Measurements from ENCODE around the gene ZNRF3. TPM values are rescaled to one million over a fixed set of nuclear protein-coding genes. Genes with fewer than 3 reads are reported as not detected.

The ZNRF3 gene
- total and polyA plus RNA-seq, 8 donors = 8.8 to 30.4 (median 27.2) TPM

DNA sequence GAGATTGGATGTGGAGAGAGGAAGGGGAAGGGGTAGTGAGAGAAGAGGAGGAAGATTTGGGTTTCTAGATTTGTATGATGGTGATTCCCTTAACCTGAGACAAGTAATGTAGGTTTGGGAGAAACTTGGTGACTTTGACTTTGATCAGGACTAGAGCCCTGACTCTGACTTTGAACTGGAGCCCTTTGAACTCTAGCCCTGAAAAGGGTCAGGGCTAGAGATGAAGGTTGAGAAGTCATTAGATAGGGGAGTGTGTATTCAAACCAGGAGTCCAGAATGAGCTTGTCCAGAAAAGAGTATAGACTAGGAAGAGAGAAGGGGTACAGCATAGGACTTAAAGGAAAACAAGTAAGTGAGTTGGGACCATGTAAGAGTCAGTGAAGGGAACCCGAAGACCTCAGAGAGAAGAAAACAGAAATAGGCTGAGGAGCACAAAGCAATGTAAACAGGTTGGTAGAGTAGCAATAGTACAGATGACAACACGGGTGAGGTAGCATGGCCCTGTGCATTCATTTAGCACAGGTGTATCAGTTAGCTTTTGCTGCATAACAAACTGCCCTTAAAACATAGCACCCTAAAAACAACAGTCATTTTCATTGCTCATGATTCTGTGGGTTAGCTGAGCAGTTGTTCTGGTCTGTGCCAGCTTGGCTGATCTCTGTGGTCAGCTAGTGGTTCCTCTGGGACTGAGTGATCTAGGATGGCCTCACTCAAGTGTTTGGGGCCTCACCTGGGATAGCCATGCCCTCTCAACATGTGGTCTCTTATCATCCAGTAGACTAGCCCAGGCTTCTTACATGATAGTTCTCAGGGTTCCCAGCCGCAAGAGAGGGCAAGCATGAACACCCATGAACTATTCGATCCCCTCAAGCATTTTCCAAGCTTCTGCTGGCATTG, 135.2 kb downstream of the ZNRF3 start:
- ATAC-seq = no peak
- Histone ChIP-seq H3K27ac (no peak overlapping the region), H3K9me3 (no peaks in the 10 kb centered on the region), H3K27me3 (no peaks in the 10 kb centered on the region), H3K4me3 (no peak overlapping the region), H3K4me1 (peaks cover 0 to 7% of the 10 kb centered on the region in 2 donors), H3K36me3 (no peaks in the 10 kb centered on the region)
- DNase-seq = no peak
- TF ChIP-seq, protein P1, sequence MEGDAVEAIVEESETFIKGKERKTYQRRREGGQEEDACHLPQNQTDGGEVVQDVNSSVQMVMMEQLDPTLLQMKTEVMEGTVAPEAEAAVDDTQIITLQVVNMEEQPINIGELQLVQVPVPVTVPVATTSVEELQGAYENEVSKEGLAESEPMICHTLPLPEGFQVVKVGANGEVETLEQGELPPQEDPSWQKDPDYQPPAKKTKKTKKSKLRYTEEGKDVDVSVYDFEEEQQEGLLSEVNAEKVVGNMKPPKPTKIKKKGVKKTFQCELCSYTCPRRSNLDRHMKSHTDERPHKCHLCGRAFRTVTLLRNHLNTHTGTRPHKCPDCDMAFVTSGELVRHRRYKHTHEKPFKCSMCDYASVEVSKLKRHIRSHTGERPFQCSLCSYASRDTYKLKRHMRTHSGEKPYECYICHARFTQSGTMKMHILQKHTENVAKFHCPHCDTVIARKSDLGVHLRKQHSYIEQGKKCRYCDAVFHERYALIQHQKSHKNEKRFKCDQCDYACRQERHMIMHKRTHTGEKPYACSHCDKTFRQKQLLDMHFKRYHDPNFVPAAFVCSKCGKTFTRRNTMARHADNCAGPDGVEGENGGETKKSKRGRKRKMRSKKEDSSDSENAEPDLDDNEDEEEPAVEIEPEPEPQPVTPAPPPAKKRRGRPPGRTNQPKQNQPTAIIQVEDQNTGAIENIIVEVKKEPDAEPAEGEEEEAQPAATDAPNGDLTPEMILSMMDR (IDR thresholded peaks at IDR 0.05) = no peak
- intact Hi-C loops (cut with DNase I) = no loop called here

DNA sequence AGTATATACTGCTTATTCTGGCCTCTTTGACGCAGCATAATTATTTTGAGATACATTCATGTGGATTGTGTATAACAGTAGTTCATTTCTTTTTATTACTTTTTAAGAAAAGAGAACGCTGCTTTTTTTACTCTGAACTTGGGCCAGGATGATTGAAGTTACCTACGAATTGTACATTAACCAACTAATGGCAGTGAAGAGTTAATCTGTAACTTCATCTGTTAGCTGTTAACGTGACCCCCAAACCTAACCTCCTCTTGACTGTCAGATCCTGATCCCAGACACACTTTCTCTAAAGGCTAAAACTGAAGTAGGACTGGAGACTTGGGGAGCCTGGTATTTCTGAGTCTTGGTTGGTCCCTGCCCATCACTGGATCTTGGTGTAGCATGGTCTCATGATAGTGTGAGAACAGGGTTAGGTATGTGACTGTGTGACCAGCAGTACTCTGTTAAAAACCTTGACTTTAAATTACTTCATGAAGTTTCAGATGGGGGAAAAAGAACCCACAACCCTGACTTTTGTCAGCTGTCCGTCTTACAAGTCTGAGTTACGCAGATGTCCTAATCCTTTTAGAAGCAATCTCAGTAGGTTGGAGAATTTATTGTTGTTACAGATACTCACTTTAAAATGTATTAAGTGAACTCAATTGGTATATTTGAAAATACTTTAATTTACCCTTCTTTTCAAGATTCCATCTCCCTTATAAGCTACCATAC, 138.9 kb downstream of the ZNRF3 start:
- Histone ChIP-seq H3K4me1 (peaks cover 0 to 11% of the 10 kb centered on the region in 2 donors), H3K27me3 (no peaks in the 10 kb centered on the region), H3K27ac (no peak overlapping the region), H3K4me3 (no peak overlapping the region), H3K36me3 (no peaks in the 10 kb centered on the region), H3K9me3 (no peaks in the 10 kb centered on the region)
- TF ChIP-seq, protein P1 (IDR thresholded peaks at IDR 0.05) = no peak
- no peak for DNase-seq
- intact Hi-C loops (cut with DNase I) = no loop called here
- no peak for ATAC-seq

DNA sequence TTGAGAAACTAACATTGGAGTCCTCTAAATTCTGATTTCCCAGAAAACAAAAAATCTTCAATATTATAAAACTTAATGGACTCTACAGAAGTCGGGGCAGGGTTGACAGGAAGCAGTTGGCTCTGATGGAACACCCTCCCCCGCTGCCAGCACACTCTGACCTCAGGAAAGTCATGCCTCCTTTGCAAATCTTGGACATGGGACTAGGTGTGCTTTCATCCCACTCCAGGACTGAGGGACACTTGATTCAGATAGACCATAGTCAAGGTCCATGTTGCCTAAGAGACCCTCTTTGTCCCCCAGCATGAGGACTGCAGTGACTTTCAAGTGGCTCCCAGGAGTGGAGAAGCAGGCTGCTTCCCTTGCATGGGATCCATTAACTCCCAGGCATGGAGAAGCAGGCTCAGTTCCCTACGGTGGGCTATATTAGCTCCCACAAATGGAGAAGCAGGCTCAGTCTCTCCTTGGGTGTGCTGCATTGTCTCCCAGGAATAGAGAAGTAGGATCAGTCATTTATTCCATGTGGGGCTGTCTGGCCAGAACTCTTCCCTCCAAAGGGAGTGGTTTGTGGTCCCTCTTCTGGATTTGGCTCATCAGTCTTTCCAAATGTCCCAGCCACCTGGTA, 139.9 kb downstream of the ZNRF3 start:
- Histone ChIP-seq H3K27me3 (no peaks in the 10 kb centered on the region), H3K27ac (peak overlapping the region in 1 of 2 donors; percentile 1), H3K36me3 (no peaks in the 10 kb centered on the region), H3K4me1 (peaks cover 0 to 11% of the 10 kb centered on the region in 2 donors), H3K4me3 (no peak overlapping the region), H3K9me3 (no peaks in the 10 kb centered on the region)
- DNase-seq = no peak
- TF ChIP-seq, protein P1 (IDR thresholded peaks at IDR 0.05) = no peak
- intact Hi-C loops (cut with DNase I) = no loop called here
- ATAC-seq = peak; percentile 26

DNA sequence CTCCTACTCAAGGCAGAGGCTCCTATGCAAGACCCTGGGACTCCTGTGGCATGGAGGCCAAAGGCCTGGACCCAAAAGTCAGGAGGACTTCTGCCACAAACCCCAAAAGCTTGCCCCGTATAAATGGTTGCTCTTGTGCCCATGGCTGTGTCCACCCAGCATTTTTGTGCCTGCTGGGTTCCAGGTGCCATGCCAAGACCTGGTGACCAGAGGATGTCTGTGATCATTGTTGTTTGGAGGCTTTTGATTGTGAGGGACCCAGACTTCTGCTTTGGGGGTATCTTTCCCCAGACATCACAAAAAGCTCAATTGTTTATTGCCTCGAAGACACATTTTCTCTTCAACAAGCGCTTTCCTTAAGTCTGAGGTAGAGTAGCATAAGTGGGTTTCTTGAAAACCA, 143.2 kb downstream of the ZNRF3 start:
- peaks cover 6 to 31% of the 10 kb centered on the region in 2 donors for H3K4me1 ChIP-seq
- H3K36me3 ChIP-seq = no peaks in the 10 kb centered on the region
- no peaks in the 10 kb centered on the region for H3K9me3 ChIP-seq
- no peak overlapping the region for H3K27ac ChIP-seq
- peaks cover 0 to 30% of the 10 kb centered on the region in 2 donors for H3K27me3 ChIP-seq
- DNase-seq = no peak
- TF ChIP-seq, protein P1 (IDR thresholded peaks at IDR 0.05) = no peak
- no peak overlapping the region for H3K4me3 ChIP-seq
- no peak for ATAC-seq
- intact Hi-C loops (cut with DNase I) = no loop called here

DNA sequence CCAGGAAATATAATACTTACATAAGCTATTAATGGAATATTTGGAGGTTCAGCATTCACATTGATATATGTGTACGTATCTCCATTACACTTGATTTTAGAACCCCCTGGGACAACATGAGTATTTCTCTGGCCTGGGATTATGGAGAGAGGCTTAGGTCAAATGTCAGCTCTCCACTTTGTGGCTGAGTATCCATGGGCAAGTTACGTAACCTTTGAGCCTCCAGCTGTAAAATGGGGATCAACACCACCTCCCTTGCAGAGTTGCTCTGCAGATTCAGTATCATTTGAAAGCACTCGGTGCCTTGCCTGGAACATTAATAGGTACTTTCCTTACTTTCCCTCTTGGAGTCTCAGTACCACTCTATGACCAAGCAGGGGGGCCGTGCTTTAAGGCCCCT, 145.1 kb downstream of the ZNRF3 start:
- Histone ChIP-seq H3K4me1 (peaks cover 15 to 41% of the 10 kb centered on the region in 2 donors), H3K27me3 (peaks cover 0 to 36% of the 10 kb centered on the region in 2 donors), H3K4me3 (no peak overlapping the region), H3K36me3 (no peaks in the 10 kb centered on the region), H3K27ac (no peak overlapping the region), H3K9me3 (no peaks in the 10 kb centered on the region)
- ATAC-seq (no peak), DNase-seq (no peak)
- intact Hi-C loops (cut with DNase I) = no loop called here
- TF ChIP-seq, protein P1 (IDR thresholded peaks at IDR 0.05) = no peak
